Pulmonary artery endothelial cell (primary cell): ENCODE measurements around the gene DCC. TPM values are rescaled to one million over a fixed set of nuclear protein-coding genes. Genes with fewer than 3 reads are reported as not detected.

Source experiments
- DNase-seq: peaks from one replicate; pipeline ENCODE4 v3.0.0-alpha.2; 2011; ENCODE audit warnings: low read depth, low spot score
- total RNA-seq: library from RNA; depleted of rRNA; stranded (reverse); fragments of >200 nt; gene quantifications from 2 replicates; pipeline ENCODE4 v1.2.3, GENCODE V29; 2014

Gene DCC
- total RNA-seq, 1 donor from 2014 or later: not detected

DNA sequence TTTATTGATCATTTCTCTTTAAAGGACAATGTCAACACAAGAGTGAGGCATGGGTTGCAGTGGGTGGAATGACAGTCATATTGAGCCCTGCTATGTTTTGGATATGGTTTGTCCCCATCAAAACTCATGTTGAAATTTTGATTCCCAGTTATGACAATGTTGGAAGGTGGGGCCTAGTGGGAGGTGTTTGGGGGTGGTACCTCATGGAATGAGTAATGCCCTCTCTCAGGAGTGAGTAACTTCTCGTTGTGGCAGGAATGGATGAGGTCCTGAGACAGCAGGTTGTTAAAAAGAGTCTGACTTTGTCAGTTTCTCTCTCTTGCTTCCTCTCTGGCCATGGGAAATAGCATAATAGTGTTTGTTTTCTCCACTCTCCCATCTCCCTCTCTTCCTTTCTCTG lies 345.3 kb downstream of the DCC start:
- no peak for DNase-seq

DNA sequence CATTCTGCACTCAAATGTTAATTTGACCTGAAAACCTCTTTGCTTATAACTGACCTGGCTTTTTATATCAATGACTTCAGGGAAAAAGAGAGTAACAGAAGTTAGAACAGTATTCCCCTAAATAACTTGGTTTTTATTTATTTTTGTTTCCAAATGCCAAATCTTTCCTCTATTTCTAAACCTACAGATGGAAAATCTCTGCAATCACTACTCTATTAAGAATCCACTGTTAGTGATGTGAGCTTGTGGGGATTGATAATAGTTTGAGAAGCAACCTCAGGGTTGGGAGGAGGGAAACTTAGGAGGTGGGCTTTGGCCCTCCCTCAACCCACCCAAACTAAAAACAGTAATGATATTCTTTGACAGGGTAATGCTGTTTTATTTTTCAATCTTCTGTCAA lies 351.8 kb downstream of the DCC start:
- DNase-seq: no peak

DNA sequence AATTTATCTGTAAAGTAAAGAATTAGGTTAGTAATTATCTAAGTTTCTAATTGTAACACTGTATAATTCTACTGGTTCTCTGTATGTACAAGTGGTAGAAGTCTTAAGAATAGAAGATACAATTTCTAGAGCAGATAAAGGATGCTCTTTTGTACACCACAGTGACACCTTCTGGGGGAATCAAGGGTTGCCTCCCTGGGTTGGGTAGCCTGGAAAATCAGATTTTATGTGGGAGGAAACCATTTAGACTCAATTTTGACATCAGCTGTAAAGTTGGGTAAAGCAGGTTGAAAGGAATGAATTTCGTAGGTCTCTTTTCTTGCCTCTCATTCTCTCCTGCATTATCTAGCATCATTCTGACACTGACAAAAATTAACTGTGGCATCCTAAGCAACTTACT lies 354.8 kb downstream of the DCC start:
- DNase-seq: no peak

DNA sequence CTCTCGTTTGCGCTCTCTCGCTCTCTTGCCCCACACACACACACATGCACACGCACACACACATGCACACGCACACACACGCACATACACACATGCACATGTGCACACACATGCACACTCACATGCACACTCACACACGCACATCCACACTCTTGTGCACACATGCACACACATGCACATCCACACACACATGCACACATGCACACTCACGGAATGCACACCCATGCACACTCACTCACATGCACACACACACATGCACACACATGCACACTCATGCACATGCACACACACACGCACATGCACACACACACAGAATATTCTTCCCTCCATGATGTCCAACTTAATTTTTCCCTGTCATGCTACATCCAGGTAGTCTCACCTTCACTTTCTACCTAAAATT lies 360.1 kb downstream of the DCC start:
- DNase-seq: no peak

DNA sequence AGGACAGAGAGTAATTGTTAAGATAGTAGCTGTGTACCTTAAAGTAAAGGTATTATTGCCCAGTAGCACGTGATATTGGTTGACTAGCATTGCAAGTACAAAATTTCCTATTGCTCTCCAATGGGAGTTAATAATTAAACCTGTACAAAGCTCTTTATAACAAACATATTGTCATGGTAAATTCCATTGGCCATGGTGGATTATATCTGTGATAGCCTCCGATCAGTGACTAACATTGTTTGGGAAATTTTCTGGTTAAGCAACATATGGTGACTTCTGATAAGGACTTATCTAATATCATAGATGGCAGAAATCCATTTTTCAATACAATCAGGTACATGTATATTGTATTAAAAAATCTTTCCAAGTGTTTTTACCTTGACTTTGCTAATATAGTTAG lies 360.8 kb downstream of the DCC start:
- no peak for DNase-seq

DNA sequence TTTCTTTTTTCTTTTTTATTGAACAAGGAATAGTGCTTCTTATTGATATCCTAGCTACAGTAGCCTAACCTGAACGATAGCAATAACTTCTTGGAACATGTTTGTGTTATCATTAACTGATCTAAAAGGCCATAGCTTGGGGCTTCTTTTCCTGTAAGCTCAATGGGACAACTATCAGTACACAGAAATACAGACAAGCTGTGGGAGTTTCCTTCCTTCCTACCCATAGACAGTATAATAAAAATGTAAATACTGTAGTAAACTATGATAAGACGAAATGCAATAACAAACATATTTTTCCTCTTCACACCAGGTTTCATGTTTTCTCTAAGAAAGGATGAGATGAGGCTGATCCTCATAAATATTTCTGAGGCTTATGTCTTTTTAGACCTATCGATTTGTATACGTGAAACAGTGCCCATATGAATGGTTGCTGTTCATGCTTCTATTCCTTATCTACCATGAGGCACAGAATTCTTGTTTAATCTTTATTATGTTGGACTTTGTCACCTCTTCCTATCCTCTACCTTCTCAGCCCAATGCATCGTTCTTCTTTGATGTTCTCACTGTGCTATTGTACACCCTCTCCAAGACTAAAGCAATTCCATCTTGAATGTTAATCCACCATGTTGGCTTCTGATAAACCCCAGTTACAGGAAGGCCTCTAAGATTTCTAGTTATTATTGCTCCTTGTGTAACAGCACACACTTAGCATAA lies 361.4 kb downstream of the DCC start:
- DNase-seq: no peak

DNA sequence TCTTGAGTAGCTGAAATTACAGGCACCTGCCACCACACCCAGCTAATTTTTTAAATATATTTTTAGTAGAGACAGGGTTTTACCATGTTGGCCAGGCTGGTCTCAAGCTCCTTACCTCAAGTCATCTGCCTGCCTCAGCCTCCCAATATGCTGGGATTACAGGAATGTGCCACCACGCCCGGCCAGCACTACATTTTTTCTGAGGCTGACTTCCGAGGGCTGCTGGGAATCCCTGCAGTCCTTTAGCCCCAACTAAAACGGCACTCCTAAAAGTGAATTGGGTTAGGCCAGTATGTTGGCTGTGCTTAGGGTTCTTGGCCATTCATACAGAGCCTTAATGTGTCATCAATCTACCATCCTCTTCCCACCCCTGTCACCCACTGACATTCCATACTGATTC lies 375.4 kb downstream of the DCC start:
- DNase-seq: no peak

DNA sequence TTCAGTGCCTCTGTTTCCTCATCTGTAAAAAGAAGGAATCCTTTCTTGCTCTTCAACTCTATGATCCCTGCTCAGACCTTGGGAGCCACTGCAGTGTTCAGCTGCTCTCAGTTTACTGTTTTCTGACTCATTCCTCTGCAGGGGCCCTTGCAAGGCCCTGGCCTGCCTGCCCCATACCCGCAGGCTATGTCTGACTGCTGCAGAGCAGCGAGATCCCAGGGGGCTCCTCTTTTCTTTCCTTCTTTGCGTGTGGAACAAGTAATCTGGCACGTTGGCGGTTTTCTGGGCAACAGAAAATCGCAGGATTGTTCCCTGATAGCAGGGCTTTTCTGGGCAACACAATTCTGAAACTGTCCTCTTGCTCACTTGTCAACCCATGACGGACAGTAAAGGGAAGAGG lies 376.0 kb downstream of the DCC start:
- no peak for DNase-seq

DNA sequence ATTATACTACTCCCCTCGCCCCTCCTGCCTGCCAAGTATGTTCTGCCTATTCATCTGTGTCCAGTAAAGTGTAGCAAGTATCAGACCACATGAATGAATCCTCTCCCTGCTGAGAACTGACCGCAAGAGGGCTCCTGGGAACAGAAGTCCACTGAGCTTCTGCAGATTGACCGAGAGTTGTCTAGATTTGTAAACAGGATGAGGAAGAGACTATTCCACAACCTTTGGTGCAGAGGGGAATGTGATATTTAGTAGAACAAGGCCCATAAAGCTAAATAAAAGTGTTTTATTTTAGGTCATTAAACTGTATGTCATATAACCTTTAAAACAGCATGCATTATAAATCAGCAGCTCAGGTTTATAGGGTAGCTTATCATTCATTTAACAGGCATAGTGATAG lies 377.0 kb downstream of the DCC start:
- DNase-seq: no peak

DNA sequence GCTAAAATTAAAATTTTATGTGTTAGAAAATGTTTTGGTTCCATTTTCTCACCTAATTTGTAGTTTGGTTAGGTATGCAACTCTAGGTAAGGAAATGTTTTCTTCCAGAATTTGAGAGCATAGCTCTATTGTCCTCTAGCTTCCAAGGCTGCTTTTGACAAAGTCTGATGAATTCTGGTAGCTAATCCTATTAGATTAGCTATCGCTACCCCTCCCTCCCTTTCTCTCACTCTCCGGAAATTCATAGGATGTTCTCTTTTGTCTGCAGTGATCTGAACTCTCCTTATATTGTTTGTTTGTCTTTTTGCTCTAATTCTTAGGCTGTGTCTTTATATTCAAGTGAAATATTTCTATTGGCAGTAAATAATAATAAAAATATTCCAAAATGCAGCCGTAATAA lies 382.9 kb downstream of the DCC start:
- no peak for DNase-seq

DNA sequence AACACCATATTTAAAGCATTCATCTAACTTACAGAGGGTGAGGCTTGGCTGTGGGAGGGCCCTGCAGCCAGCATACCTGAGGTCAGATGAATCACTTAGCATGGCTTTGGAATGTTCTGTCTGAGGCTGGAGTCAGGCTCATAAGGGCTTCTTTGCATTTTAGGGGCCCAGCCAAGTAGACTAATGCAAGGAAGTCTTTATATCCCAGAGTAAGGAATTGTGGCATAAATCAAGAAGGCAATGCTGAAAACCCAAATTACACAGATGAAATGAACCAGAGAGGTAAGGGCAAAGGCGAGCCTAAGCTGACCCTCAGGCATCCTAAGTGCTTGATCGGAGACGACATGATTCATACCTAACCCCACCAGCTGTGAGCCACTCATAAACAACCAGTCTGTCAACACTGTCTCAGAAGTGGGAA lies 383.6 kb downstream of the DCC start:
- DNase-seq: no peak

DNA sequence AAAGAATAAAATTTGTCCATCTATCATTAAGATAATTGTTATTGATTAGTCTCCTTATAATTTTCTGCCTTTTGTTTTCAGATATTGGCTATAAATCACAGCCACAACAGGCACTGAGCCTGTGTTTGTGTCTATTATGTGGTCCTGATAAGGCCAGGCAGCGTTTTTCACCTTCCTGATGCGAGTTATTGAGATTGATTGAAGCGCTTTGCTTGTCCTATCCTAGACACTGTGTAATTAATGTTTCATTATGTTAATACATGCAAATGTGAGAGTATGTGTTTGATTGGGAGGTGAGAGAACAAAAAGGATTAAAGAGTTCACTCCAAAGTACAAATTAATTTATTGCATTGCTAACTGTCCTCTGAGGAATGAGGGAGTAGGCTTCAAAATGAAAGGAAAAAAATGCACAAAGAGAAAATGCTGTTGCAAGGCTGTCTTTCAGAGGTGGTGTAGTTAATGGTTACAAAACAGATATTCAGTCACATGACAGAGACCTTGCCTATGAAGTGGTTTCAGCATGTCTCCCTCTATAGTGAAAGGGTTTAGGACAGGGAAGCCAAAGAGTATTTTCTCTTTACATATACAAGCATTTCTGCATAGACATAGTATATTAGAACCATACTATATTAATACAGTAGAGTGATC lies 391.1 kb downstream of the DCC start:
- no peak for DNase-seq

DNA sequence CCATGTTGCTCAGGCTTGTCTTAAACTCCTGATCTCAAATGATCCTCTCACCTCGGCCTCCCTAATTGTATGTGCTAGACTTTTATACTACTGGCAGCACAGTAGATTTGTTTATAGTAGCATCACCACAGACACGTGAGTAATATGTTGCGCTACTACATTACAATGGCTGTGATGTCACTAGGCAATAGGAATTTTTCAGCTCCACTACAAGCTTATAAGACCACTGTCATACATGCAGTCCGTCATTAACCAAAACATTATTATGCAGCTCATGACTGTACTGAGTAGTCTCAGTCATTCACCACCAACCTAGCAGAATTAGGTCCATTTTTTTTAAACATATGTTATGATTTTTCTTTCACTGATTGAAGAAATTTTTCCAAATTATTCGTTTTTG lies 398.9 kb downstream of the DCC start:
- no peak for DNase-seq

DNA sequence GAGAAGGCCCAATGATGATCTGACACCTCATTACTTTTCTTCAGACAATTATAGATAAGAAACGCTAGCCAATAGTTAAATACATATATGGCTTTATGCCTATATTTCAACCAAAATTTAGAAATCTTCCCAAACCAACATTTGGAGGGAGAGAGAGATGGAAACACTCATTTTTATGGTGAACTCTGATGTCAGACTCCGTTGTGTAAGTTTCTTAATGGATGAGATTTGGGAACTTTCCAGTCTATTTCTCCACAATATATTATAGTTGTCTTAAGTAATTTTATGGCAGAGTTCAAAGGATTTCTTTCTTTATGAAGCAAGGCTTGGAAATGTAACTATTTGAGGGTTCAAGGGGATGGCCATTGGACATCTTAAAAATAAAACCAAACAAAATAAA lies 407.0 kb downstream of the DCC start:
- no peak for DNase-seq

DNA sequence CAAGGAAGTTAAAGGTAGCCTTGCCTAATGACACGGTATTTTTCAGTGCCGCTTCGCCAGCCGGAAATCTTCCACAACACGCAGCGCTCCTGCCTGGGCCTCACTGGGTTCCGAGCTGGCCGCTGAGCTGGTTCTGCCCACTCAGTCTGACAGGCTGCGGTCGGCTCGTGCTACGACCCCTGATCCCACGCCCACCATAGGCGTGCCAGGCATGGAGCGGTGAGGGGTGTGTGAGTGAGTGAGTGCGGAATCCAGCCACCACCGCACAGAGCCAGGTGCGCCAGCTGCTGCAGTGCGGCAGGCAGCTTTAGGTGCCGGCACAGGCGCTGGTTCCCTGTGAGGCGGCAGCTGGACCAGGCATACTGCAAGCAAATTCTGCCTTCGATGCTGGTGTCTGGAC lies 407.9 kb downstream of the DCC start:
- DNase-seq: no peak

DNA sequence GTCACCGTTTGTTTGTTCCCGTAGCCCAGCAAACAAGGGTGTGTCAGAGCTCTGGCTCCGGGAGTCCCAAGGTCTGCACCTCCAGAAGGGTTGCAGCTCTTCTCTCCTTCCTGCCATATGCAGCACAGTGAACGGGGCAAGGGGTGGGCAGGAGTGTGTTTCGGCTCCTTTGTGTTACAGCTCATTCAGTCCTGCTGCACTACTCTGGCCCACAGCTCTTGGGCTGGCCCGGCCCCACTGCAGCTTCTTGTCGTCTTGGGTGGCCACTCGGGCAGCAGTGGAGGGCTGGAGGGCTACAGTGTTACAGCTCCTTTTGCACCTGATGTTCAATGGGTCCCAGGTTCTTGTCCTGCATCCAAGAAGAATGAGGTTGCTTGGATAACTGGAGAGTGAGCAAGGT lies 408.3 kb downstream of the DCC start:
- DNase-seq: no peak

DNA sequence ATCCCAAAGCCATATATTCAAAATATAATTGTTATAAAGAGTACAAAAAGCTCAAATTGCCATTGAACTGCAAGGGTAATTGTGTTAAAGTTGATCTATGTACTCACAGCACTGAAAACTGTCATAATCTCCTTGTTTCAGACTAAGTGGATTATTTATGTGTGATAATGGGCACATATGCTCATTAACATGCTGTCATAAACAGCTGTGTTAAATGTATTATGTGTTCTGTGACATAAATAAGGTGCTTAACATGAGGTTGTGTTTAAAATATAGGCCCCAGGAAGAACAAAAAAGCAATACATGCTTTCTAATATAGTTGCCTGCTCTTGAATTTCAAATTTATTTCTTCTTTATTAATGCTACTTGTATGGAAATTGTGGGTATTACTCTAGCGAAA lies 409.5 kb downstream of the DCC start:
- DNase-seq: no peak

DNA sequence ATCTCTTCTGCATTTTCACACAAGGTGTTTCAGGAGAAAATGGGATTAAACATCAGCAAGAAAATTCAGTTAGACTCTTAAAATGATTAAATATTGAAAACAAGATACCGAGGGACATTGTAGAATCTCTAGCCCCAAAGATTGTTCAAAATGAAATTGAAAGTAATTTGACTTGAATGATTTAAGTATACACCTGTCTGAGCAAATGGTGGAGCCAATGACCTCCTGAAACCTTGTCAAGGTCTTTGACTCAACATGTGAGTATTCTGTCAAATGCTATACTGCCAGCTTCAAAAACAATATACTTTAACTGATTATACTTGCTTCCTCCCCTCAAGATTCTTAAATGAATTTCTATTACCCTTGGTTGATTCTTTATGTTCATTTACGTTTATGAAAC lies 411.0 kb downstream of the DCC start:
- DNase-seq: no peak

DNA sequence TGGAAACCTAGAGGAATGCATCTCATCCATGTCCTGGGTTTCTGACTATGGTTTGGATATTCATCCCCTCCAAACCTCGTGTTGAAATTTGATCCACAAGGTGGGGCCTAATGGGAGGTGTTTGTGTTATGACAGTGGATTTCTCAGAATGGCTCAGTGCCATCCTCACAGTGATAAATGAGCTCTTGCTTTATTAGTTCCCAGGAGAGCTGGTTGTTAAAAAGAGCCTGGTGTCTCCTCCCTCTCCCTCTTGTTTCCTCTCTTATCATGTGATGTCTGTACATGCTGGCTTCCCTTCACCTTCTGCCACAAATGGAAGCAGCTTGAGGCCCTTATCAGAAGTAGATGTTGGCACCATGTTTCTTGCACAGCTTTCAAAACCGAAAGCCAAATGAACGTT lies 424.3 kb downstream of the DCC start:
- DNase-seq: no peak

DNA sequence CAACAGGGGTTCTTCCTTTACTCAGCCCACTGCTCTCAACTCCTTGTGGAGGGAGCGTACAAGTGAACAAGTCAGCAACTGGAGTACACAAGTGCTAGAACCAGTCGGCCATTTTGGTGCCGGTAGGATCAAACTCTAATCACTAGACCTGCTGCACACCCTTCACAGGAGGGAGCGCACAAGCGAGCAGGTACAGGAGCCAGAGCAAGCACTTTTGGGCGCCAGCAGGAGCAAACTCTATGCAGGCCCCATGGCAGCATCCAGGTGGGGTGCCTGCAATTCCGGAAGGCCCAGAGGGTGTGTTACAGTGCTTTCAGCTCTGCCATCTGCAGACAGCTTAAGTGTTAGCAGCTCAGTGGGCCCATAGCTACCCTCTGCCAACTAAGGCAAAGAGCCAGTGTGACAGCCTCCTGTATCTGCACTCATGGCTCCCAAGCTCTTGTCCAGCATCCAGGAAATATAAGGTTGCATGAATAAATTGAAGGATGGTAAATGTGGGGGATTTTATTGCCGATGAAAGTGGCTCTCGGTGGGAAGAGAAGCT lies 426.1 kb downstream of the DCC start:
- no peak for DNase-seq

DNA sequence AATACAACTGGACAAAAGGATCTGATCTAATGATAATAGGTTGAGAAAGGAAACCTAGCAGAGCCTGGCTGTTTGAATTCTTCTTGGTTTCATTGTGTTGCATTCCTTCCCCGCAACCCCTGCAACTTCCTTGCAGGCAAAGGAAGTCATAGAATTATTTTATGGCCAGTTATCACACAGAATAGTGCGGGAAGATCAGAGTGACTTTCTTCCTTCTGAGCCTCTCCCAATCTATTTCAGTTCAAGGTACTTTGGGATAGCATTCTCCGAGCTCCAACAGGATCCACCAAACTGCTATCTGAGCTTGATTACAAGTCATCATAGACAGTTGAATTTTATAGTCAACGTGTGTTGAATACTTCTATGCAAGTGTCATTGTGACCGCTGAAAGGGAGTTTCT lies 441.1 kb downstream of the DCC start:
- DNase-seq: no peak

DNA sequence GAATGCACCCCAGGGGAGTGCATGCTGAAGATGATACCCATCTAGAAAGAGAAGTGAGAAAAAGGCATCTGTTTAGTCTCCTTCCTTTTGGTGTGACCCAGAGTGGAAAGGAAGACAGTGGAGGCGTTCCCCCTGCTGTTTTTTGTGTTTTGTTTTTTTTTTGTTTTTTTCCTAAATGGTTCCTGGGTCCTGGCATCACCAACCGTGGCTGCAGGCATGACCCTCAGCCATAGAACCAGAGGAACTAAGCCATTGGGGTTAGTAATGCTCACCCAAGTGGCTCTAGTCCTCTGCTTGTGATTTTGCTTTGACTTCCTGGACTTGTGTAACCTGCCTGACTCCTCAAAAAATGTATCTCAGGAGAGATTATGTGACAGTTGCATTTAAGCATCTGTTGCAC lies 451.3 kb downstream of the DCC start:
- DNase-seq: no peak

DNA sequence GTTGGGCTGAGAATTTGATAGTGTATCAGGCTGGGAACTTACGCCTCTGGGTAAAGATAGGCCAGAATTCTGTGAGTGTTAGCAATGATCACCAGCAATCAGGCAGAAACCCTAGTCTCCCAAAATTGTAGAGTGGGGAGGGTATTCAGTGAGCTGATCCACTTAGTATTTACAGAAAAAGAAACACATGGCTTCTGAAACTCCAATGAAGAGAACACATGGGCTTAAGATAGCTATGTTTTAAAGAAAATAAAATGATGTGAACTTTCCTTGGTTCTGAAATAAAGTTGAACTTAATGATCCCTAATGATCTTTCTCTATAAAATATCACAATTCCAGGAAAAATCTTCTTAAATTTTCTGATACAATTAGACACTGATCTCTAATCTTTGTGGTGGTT lies 472.8 kb downstream of the DCC start:
- no peak for DNase-seq
